Fibroblast of lung (primary cell): Measurements from ENCODE around the gene PRKCA. TPM values are rescaled to one million over a fixed set of nuclear protein-coding genes. Genes with fewer than 3 reads are reported as not detected.

Experiments
- DNase-seq, 2 donors: peaks; one replicate each; pipeline versions ENCODE4 v3.0.0 to v3.0.0-alpha.2; 2010; ENCODE audit warnings: low read depth in 2 of 2
- H2AFZ ChIP-seq: 2 replicates; pipeline ENCODE4 v1.5.1; 2012; ENCODE audit warnings: low read length, control low read depth, inconsistent platforms
- H3K27ac ChIP-seq: 2 replicates; pipeline ENCODE4 v1.5.1; 2011; ENCODE audit warnings: low read length, control low read depth; ENCODE audit not compliant: insufficient read depth
- H3K27me3 ChIP-seq: 2 replicates; pipeline ENCODE4 v1.5.1; 2011; ENCODE audit warnings: mild to moderate bottlenecking, low read length; ENCODE audit not compliant: control insufficient read depth, insufficient read depth
- H3K36me3 ChIP-seq: 2 replicates; pipeline ENCODE4 v1.5.1; 2011; ENCODE audit warnings: low read length; ENCODE audit not compliant: control insufficient read depth, insufficient read depth
- H3K4me1 ChIP-seq: 2 replicates; pipeline ENCODE4 v1.5.1; 2011; ENCODE audit warnings: low read length; ENCODE audit not compliant: control insufficient read depth, insufficient read depth; ENCODE audit errors: extremely low read depth
- H3K4me2 ChIP-seq: 2 replicates; pipeline ENCODE4 v1.5.1; 2011; ENCODE audit warnings: low read length, control low read depth; ENCODE audit not compliant: insufficient read depth; ENCODE audit errors: extremely low read depth
- H3K4me3 ChIP-seq, 4 experiments: fragments of 200-600 bp in 1 of 4; sonication (generic) in 1 of 4; replicated peaks in 1 of 4; 2 replicates each; pipeline ENCODE4 v1.5.1; 2011 to 2016; ENCODE audit warnings: low read length in 4 of 4, low read depth in 3 of 4, mild to moderate bottlenecking in 3 of 4, control low read depth in 2 of 4, inconsistent platforms in 1 of 4, mixed read lengths in 1 of 4; ENCODE audit not compliant: insufficient read depth in 1 of 4; ENCODE audit errors: control extremely low read depth in 1 of 4
- H3K79me2 ChIP-seq: 2 replicates; pipeline ENCODE4 v1.5.1; 2012; ENCODE audit warnings: mild to moderate bottlenecking, low read length, inconsistent platforms; ENCODE audit not compliant: control insufficient read depth, insufficient read depth
- H3K9ac ChIP-seq: 2 replicates; pipeline ENCODE4 v1.5.1; 2011; ENCODE audit warnings: mild to moderate bottlenecking, low read length, control low read depth; ENCODE audit not compliant: insufficient read depth
- H3K9me3 ChIP-seq: 2 replicates; pipeline ENCODE4 v1.5.1; 2012; ENCODE audit warnings: low read depth, low read length; ENCODE audit not compliant: control insufficient read depth, insufficient read depth
- H4K20me1 ChIP-seq: 2 replicates; pipeline ENCODE4 v1.5.1; 2011; ENCODE audit warnings: low read length; ENCODE audit not compliant: control insufficient read depth, insufficient read depth; ENCODE audit errors: extremely low read depth
- EZH2 ChIP-seq: IDR thresholded peaks from 2 replicates; pipeline ENCODE4 v1.5.1; 2012; ENCODE audit warnings: low read length, control low read depth, mild to moderate bottlenecking; ENCODE audit errors: missing control alignments
- polyA plus RNA-seq, 2 donors: library from polyadenylated mRNA; depleted of rRNA in 1 of 2; stranded (reverse) in 1 of 2; unstranded in 1 of 2; fragments of >200 nt; gene quantifications; 2 replicates each; pipeline ENCODE4 v1.2.1, GENCODE V29; 2011 to 2012; ENCODE audit warnings: missing spikeins in 1 of 2
- total RNA-seq: library from RNA; depleted of rRNA; stranded (reverse); fragments of >200 nt; gene quantifications from 2 replicates; pipeline ENCODE4 v1.2.1, GENCODE V29; 2014
- TF ChIP-seq, protein P1 (sequence below), 2 donors: IDR thresholded peaks in 1 of 2; conservative IDR thresholded peaks in 1 of 2; 1 replicate in 1 of 2; 2 replicates in 1 of 2; pipeline ENCODE4 v1.5.1; 2011 to 2012; ENCODE audit warnings: low read length in 2 of 2, control low read depth in 1 of 2, inconsistent platforms in 1 of 2, low read depth in 1 of 2, mild to moderate bottlenecking in 1 of 2

Gene PRKCA
- total and polyA plus RNA-seq, 2 donors (not counting 1 experiment from before 2014, with no cell fraction given) = 34.0 to 74.2 TPM

DNA sequence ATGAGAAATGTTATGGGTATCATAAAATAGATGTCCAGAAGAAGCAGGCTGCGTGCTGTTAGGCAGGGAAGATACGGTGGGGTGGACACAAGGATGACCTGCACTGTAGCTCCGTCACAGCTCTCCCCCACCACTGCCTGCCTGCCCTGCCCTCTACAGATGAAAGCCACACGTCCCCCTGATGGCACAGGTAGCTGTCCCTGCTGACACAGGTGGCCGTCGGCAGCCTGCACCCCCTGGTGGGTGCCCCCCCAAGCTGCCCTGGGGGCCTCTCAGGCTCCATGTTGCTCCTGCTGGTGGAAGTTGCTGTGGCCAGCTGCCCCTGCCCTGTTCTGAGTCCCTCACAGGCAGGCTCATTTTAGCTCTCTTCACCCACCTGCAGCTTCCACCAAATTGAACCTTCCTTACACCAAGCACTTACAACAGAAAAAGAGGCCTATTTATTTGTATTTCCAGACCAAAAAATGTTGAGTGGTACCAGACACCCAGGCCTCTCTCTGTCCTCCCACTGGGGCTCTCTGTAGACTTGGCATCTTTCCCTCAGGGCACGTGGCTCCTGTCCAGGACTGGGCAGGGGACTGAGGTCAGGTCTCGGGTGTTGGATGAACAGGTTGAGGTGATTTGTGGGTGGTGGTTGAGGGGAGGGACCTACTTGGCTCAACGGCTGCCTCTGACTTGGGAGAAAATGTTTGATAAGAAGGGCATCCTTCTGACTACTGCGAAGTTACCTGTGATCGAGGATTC is 482.4 kb downstream of the PRKCA start:
- Histone ChIP-seq H3K4me3 (no peak overlapping the region), H3K9ac (no peak overlapping the region), H3K4me1 (no peaks in the 10 kb centered on the region), H3K9me3 (no peaks in the 10 kb centered on the region), H3K27ac (no peak overlapping the region), H3K27me3 (no peaks in the 10 kb centered on the region), H3K4me2 (no peak overlapping the region), H3K79me2 (no peaks in the 10 kb centered on the region), H2AFZ (no peak overlapping the region), H4K20me1 (no peaks in the 10 kb centered on the region), H3K36me3 (peaks cover 12% of the 10 kb centered on the region)
- no peak for DNase-seq
- no peak for TF ChIP-seq EZH2
- TF ChIP-seq, protein P1, sequence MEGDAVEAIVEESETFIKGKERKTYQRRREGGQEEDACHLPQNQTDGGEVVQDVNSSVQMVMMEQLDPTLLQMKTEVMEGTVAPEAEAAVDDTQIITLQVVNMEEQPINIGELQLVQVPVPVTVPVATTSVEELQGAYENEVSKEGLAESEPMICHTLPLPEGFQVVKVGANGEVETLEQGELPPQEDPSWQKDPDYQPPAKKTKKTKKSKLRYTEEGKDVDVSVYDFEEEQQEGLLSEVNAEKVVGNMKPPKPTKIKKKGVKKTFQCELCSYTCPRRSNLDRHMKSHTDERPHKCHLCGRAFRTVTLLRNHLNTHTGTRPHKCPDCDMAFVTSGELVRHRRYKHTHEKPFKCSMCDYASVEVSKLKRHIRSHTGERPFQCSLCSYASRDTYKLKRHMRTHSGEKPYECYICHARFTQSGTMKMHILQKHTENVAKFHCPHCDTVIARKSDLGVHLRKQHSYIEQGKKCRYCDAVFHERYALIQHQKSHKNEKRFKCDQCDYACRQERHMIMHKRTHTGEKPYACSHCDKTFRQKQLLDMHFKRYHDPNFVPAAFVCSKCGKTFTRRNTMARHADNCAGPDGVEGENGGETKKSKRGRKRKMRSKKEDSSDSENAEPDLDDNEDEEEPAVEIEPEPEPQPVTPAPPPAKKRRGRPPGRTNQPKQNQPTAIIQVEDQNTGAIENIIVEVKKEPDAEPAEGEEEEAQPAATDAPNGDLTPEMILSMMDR (conservative IDR thresholded peaks at IDR 0.05 in 1 of 2, IDR thresholded peaks at IDR 0.05 in 1 of 2; ENCODE audit: low read depth in 1 of 2, low read length in 2 of 2) = no peak

DNA sequence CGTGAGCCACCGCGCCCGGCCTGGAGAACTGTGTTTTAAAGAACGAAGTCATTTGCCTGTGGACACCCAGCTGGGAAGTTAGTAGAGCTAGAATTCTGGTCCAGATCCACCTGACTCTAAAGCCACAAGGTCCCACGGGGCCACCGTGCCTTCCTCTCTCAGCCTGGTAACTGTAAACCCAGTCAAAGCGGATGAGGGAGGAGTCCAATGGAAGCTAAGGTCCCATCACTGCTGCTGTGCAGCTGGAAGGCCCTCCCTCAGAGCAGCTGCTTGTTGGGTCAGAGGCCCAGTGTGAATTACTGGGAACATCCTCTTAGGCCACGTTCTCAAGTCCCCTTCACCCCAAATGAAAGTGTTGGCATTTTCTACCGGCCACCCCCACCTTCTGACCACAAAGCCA is 483.7 kb downstream of the PRKCA start:
- TF ChIP-seq, protein P1 (conservative IDR thresholded peaks at IDR 0.05 in 1 of 2, IDR thresholded peaks at IDR 0.05 in 1 of 2; ENCODE audit: low read depth in 1 of 2, low read length in 2 of 2) = no peak
- TF ChIP-seq EZH2 = no peak
- no peaks in the 10 kb centered on the region for H3K27me3 ChIP-seq
- H3K79me2 ChIP-seq = no peaks in the 10 kb centered on the region
- H4K20me1 ChIP-seq = no peaks in the 10 kb centered on the region
- H3K4me1 ChIP-seq = peaks cover 2% of the 10 kb centered on the region
- no peaks in the 10 kb centered on the region for H3K9me3 ChIP-seq
- H3K36me3 ChIP-seq = peaks cover 12% of the 10 kb centered on the region
- no peak overlapping the region for H3K27ac ChIP-seq
- DNase-seq = no peak
- H3K9ac ChIP-seq = no peak overlapping the region
- no peak overlapping the region for H3K4me2 ChIP-seq
- no peak overlapping the region for H2AFZ ChIP-seq
- H3K4me3 ChIP-seq = no peak overlapping the region

DNA sequence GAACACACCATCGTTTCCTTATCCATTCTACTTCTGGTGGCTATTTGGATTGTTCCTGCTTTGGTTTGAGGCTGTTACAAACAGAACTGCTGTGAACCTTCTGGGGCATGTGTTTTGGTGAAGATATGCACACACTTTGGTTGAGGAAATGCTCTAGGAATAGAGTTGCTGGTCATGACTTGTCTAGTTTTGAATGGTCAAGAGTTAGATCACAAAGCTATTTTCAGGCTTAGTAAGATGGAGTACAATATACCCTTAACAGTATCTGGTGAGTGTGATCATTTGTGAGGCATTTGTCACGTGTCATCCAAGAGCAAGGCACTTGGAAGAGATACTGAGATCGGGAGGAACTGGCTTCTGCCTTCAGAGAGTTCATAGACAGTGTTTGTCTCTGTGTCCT is 485.5 kb downstream of the PRKCA start:
- H3K4me3 ChIP-seq = no peak overlapping the region
- no peak overlapping the region for H3K4me2 ChIP-seq
- H3K9me3 ChIP-seq = no peaks in the 10 kb centered on the region
- no peak for TF ChIP-seq EZH2
- TF ChIP-seq, protein P1 (conservative IDR thresholded peaks at IDR 0.05 in 1 of 2, IDR thresholded peaks at IDR 0.05 in 1 of 2; ENCODE audit: low read depth in 1 of 2, low read length in 2 of 2) = no peak
- H3K4me1 ChIP-seq = peaks cover 3% of the 10 kb centered on the region
- DNase-seq = no peak
- no peak overlapping the region for H2AFZ ChIP-seq
- H3K9ac ChIP-seq = no peak overlapping the region
- H3K27ac ChIP-seq = no peak overlapping the region
- no peaks in the 10 kb centered on the region for H4K20me1 ChIP-seq
- H3K27me3 ChIP-seq = no peaks in the 10 kb centered on the region
- no peaks in the 10 kb centered on the region for H3K79me2 ChIP-seq
- peaks cover 12% of the 10 kb centered on the region for H3K36me3 ChIP-seq
